Ectodermal cell (in vitro differentiated cells): Measurements from ENCODE around the gene CASQ2.
A peak's percentile ranks its signal among the peaks of the same experiment; 100 is the strongest.

Experiments
- H3K27ac ChIP-seq: 2 replicates; pipeline ENCODE4 v1.7.0; 2013; ENCODE audit warnings: mild to moderate bottlenecking, low read depth, low read length; ENCODE audit not compliant: insufficient read depth, poor library complexity, severe bottlenecking
- H3K27me3 ChIP-seq: 2 replicates; pipeline ENCODE4 v1.7.0; 2013; ENCODE audit warnings: mild to moderate bottlenecking, low read length; ENCODE audit not compliant: insufficient read depth, control insufficient read depth, poor library complexity, severe bottlenecking
- H3K36me3 ChIP-seq: one replicate; pipeline ENCODE4 v1.7.0; 2013; ENCODE audit warnings: low read length; ENCODE audit not compliant: control insufficient read depth, insufficient read depth
- H3K4me1 ChIP-seq: one replicate; pipeline ENCODE4 v1.7.0; 2013; ENCODE audit warnings: low read length; ENCODE audit not compliant: control insufficient read depth, insufficient read depth
- H3K4me3 ChIP-seq: 2 replicates; pipeline ENCODE4 v1.7.0; 2013; ENCODE audit warnings: low read depth, low read length, control low read depth; ENCODE audit not compliant: insufficient read depth
- H3K9me3 ChIP-seq: 2 replicates; pipeline ENCODE4 v1.7.0; 2013; ENCODE audit warnings: mild to moderate bottlenecking, low read length, moderate library complexity; ENCODE audit not compliant: control insufficient read depth
- WGBS, 2 experiments: methylation state at CpG; one replicate each; pipeline ENCODE4 v1.1.7; 2013; ENCODE audit warnings: missing lambda C conversion rate in 2 of 2; 5-methylcytosine and 5-hydroxymethylcytosine counted together

Gene CASQ2

DNA sequence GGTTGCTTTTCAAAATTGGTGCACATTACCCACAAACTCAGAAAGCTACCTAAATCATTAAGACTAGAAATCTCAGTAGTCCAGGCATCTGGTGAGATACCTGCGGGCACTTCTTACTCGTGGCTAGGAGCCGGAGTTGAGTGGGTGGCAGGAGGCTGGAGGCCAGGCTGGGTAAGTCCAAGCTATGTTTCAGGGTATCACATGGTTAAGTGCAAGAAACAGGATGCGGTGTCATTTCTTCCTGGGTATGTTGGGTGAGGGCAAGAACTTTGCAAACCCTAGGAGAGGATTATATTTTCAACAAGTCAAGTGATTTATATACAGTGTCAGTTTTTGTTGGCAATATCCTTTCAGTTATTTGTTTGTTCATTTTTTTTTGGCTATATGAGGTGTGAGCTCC, 85.7 kb downstream of the CASQ2 start:
- peaks cover 6% of the 10 kb centered on the region for H3K4me1 ChIP-seq
- H3K27ac ChIP-seq: no peak overlapping the region
- no peaks in the 10 kb centered on the region for H3K27me3 ChIP-seq
- WGBS, 2 experiments: 96 to 100% methylated on average over 4 of the region's 4 CpGs
- no peaks in the 10 kb centered on the region for H3K9me3 ChIP-seq
- H3K4me3 ChIP-seq: no peak overlapping the region
- H3K36me3 ChIP-seq: no peaks in the 10 kb centered on the region

DNA sequence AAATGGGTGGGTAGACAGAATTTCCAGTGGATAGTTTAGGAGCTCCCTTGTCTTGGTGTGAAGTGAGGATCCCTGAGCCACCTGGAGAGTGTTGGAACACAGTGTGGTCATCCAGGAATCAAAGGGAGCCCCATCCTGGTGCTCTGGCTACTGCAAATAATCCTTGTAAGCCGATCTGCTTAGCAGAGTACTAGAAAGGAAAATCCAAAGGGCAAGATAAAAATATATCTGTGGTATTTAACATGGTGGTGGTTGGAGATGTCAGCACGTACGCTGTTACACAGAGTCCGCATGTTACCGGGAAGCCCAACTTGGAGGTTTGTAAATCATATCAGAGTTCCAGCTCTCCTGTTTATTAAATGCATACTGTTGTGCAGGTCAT, 87.8 kb downstream of the CASQ2 start:
- Histone ChIP-seq H3K27ac (no peak overlapping the region), H3K36me3 (no peaks in the 10 kb centered on the region)
- 94 to 95% methylated on average over 5 of the region's 5 CpGs for WGBS, 2 experiments

DNA sequence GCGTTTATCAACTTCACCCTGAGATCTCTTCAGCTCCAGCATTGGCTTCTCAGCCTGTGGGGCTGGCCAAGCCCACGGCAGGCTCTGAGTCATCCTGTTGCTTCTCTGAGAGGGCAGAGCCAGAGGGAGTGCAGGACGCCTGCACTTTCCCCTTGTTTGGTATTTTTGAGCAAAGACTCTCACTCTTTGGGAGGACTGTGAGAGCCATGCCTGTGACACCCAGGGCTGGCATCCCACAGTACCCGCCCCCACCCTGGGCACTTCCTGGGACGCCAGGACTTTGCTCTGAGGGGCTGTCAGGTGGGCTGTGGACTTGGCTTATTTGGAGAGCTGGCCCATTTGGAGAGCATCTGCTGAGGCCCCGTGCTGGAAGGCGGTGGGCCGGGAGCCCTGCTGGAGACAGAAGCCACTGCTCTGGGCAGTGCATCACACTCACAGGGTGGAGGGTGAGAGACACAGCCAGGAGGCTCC, 89.3 kb downstream of the CASQ2 start:
- peaks cover 18% of the 10 kb centered on the region for H3K4me1 ChIP-seq
- no peak overlapping the region for H3K4me3 ChIP-seq
- no peak overlapping the region for H3K27ac ChIP-seq
- 87 to 90% methylated on average over 8 of the region's 8 CpGs for WGBS, 2 experiments
- no peaks in the 10 kb centered on the region for H3K27me3 ChIP-seq
- no peaks in the 10 kb centered on the region for H3K36me3 ChIP-seq
- H3K9me3 ChIP-seq: no peaks in the 10 kb centered on the region

More for the DNA sequence above, 87.8 kb downstream of the CASQ2 start:
- H3K4me1 ChIP-seq: peaks cover 18% of the 10 kb centered on the region
- no peak overlapping the region for H3K4me3 ChIP-seq
- H3K9me3 ChIP-seq: no peaks in the 10 kb centered on the region
- H3K27me3 ChIP-seq: no peaks in the 10 kb centered on the region

DNA sequence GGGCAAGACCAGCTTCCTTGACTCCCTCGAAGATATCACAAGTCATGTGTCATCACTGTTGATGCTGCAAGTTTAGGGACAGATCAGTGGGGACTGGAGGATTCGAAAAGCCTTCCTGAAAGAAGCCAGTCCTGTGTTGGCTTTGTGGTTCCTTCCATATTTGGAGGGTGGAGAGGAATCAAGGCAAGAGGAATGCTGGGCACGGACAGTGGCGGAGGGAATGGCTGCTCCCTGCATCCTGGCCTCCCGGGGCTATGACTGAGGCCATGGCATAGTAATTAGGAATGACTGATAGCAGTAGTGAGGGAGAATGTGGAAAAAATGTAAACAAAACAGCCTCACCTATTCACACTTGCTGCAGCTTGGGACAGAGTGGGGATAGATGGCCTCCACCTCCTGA, 90.4 kb downstream of the CASQ2 start:
- Histone ChIP-seq H3K27me3 (no peaks in the 10 kb centered on the region), H3K36me3 (no peaks in the 10 kb centered on the region), H3K4me1 (peaks cover 18% of the 10 kb centered on the region), H3K4me3 (no peak overlapping the region), H3K9me3 (no peaks in the 10 kb centered on the region), H3K27ac (no peak overlapping the region)
- WGBS, 2 experiments: 79 to 83% methylated on average over 5 of the region's 5 CpGs

DNA sequence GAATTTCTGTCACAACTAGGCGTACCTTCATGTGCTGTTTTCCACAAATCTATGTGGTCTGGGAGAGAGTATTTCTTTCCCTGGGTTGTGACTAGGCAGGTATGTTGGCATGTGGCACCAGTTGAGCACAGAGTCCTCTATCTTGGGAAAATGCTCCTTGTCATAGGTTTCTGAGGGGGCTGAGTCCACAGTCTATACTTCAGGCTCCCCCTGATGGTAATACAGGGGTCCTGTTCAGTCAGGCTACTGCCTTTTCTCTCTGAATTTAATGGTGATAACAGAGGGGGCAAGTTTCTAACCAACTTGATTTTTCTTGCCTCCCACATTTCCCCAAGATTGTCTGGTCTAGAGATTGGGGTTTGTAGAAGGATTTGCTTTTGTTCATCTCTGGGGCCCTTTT, 90.9 kb downstream of the CASQ2 start:
- Histone ChIP-seq H3K36me3 (no peaks in the 10 kb centered on the region), H3K4me1 (peaks cover 18% of the 10 kb centered on the region), H3K27me3 (no peaks in the 10 kb centered on the region), H3K4me3 (no peak overlapping the region), H3K27ac (peak overlapping the region; percentile 94), H3K9me3 (no peaks in the 10 kb centered on the region)
- 100% methylated on average over 1 of the region's 1 CpG for WGBS, 2 experiments

DNA sequence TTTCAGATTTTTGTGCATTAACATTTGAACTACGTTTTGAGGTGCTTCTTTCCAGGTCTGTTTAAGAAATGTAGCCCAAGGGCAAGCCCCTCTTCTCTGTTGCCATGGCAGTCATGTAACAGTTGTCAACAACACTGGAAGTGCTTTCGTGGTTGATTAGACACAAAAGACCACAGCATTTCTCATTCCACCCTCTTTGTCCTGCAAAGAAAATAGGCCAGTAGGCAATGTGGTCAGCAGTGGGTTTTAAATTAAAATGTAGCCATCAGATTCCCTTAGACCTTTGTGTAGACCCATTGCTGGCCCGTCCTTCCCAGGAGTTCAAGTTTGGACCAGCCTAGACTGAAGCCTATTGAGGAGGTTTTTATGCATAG, 91.3 kb downstream of the CASQ2 start:
- Histone ChIP-seq H3K4me1 (peaks cover 18% of the 10 kb centered on the region), H3K36me3 (no peaks in the 10 kb centered on the region), H3K27me3 (no peaks in the 10 kb centered on the region), H3K27ac (peak overlapping the region; percentile 94), H3K9me3 (no peaks in the 10 kb centered on the region), H3K4me3 (no peak overlapping the region)
- WGBS, 2 experiments: 65 to 70% methylated on average over 3 of the region's 3 CpGs

DNA sequence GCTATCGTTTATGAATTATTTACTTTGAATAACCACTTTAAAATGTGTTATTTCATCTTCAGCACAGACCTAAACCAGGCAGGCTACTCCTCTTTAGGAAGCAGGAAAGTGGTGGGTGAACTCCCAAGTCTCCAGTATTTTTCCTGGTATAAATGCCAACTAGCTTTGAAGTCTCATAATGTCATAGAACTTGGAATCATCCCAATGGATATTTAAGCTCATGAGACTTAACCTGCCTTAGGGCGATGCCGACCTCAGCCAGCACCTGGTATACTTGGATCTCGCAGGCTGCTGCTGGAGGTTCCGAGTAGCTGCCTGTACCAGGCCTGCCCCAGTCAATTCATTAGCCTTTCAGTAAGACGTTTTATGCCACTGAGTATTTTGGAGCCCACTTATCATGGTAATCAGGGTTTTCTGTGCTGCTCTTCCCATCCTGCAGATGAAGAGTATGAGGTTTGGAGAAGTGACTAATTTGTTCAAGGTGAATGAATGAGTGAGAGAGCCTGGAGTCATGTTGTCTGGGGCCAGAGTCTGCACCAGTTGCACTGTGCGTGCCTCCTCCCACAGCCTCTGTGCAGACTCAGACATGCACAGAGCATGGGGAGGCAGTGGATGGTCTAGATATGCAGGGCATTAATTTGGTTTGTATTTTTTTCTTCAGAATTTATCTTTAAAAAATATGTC, 91.9 kb downstream of the CASQ2 start:
- Histone ChIP-seq H3K4me3 (no peak overlapping the region), H3K27ac (peak overlapping the region; percentile 94), H3K4me1 (peaks cover 18% of the 10 kb centered on the region), H3K27me3 (no peaks in the 10 kb centered on the region), H3K36me3 (no peaks in the 10 kb centered on the region), H3K9me3 (no peaks in the 10 kb centered on the region)
- WGBS, 2 experiments: 88 to 95% methylated on average over 6 to 7 of the region's 7 CpGs

DNA sequence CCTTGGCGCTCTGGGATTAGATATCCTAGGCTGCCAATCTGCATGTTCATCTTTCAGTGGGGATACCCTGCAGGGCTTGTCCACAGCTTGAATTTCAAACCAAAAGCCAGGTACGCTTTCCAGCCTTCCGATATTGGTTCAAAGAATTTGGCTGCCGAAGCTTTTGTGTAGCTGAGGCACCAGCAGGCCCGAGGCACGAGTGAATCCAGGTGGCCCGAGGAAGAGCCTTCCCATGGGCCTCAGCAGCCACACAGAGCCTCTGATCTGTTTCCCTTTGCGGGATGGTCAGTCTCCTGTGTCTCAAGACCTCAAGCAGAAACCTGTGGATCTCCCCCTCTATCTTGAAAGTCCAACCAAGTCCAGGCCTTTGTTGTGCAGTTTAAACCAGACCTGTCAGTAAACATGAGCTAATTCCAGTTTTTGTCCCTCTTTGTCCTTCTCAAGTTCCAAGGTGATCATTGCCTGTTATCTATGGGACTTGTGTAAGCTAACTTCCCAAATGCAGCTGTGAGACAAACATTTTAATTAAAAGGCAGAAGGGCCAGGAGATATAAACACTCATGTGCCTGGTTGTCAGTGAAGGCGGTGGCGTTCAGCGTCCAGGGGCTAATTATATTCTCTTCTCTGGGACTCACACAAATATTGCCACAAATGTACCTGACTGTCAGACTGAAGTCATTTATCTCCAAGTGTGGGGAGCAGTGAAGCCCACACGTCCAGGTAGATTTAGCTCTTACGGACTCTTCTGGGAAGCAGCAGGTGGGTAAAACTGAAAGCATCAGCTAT, 96.1 kb downstream of the CASQ2 start:
- Histone ChIP-seq H3K4me1 (peaks cover 9% of the 10 kb centered on the region), H3K4me3 (no peak overlapping the region), H3K27me3 (no peaks in the 10 kb centered on the region), H3K9me3 (no peaks in the 10 kb centered on the region), H3K27ac (no peak overlapping the region), H3K36me3 (no peaks in the 10 kb centered on the region)
- 94 to 95% methylated on average over 13 of the region's 13 CpGs for WGBS, 2 experiments

DNA sequence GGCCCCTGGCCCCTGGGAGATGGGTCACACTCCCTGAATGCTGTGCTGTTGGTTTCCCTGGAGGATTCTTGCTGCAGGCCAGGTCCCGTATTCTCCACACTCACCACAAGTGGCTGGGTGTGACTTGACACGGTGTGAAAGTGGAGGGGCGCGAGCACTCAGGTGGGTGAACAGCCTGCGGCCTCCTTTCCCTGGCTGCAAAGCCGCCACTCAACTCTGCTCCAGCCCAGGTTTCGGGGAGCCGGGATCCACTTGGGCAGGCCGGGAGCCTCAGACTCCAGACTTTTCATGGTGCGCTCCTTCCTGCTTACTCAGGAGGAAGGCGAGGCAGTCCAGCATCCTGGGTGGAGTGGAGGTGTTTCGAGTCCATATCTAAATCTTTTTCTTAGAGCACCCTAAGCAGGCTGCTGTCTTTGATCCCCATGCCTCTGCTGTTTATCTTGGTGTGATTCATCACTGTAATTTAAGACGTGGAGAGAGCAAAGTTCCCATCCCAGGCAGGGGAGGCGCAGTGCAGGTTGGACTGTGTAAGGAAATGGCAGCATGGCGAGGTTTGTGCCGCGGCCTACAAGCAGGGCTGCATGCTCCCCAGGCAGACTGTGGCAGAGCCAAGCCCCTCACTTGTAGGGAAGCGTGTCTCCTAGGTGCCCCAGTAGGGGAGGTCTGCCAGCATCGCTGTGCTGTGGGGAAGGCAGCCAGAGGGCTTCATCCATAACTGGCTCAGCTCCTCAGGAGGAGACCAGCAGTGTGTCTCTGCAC, 97.2 kb downstream of the CASQ2 start:
- no peaks in the 10 kb centered on the region for H3K27me3 ChIP-seq
- no peaks in the 10 kb centered on the region for H3K36me3 ChIP-seq
- no peaks in the 10 kb centered on the region for H3K4me1 ChIP-seq
- WGBS, 2 experiments: 96 to 97% methylated on average over 19 of the region's 19 CpGs
- H3K27ac ChIP-seq: no peak overlapping the region
- no peak overlapping the region for H3K4me3 ChIP-seq
- no peaks in the 10 kb centered on the region for H3K9me3 ChIP-seq
